IPS DF 4.7 (cell line): Measurements from ENCODE around the gene PRDM11.
"Not testable (repeated sequence)": the region's sequence is repeated elsewhere in the genome, so short reads cannot be mapped to it uniquely, and the experiment has no call there.

Source experiments
- DNase-seq: peaks from one replicate; pipeline ENCODE4 v3.0.0-alpha.2; 2013; ENCODE audit warnings: low spot score; ENCODE audit errors: extremely low read depth

Gene PRDM11

GRCh38 chr11:45232341-45233080, 86.1 kb downstream of the PRDM11 start:
- no peak for DNase-seq

GRCh38 chr11:45233121-45233803, 86.8 kb downstream of the PRDM11 start:
- no peak for DNase-seq

GRCh38 chr11:45233804-45234170, 87.3 kb downstream of the PRDM11 start:
- no peak for DNase-seq

- no peak for DNase-seq
Measured at GRCh38 chr11:45234306-45235006, 88.0 kb downstream of the PRDM11 start.

DNA sequence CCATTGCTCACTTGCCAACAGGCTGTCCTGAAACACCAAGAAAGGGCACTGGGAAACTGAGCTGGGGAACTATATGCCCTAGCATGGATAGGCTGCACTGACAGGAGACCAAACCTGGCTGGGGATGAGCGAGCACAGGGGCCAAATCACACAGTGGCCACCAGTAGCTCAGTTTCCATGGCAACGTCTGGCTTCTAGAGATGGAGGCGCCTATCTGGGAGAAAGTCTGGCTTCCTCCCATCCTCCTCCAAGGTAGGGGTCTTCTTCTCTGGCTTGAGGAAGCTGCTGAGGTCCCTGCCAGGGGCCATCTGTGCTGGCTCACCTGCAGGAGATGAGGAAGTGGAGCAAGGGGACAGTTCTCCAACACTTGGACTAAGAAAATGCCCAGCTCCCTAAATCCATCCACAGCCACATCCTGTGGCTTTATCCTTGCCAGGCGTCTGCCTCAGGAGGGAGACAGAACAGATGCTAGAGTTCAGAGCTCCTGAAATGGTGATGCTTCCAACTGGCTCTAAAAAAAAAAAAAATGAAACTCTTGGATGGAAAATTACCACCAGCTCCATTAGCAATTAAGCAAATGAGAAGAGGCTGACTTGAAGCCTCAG, 91.4 kb downstream of the PRDM11 start:
- DNase-seq, result no peak

DNA sequence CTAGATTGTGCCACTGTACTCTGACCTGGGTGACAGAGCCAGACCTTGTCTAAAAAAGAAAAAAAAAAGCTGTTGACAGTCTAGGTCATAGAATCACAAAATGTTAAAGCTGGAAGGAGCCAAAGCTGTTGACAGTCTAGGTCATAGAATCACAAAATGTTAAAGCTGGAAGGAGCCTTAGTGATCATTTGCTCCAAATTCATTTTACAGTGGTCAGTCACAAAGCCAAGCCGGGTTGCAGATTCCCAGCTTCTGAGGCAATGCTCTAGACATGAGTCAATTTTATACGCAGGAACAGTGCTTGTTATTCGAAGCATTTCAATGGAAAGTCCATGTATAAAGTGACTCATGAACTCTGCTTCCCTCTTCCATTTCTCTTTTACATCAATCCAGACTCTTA, 92.3 kb downstream of the PRDM11 start:
- DNase-seq, result no peak

- no peak for DNase-seq
Measured at GRCh38 chr11:45239733-45240132, 93.3 kb downstream of the PRDM11 start.

DNA sequence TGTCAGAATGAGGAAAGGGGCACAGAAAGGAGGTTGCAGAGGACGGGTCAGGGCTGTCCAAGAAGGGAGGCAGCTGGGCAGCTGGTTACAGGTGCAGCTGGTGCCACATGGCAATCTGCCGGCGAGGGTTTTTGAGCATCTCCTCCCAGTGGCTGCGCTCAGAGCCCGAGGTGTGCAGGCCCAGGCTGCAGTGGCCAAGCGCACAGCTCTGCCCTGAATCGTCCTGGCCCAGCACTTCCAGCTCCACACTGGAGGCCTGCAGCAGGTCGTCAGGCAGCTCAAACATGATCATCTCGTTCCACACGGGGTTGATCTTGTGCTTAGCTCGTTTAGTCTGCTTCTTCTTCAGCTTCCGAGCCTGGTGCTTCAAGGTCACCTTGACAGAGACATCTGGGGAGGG, 97.5 kb downstream of the PRDM11 start:
- DNase-seq, result no peak

- no peak for DNase-seq
Measured at GRCh38 chr11:45245218-45246045, 99.0 kb downstream of the PRDM11 start.

DNA sequence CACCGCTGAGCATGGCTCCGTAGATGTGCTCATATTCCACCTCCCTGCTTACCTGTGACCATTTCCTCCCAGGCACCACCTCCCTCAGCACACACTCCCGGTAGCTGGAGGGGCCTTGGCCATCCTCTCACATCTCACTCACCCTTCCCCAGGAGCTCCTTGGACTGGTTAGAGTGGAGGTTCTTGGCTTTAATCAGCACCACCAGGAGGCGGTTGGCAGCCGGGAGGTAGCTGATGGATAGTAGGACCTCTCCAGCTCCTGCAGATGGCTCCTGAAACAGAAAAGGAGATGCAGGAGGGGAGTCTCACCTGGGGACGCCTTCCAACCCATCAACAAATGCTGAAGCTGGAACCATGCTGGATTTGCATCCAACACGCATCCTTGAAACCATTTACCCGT, 99.8 kb downstream of the PRDM11 start:
- no peak for DNase-seq

GRCh38 chr11:45247433-45247832, 101.0 kb downstream of the PRDM11 start:
- no peak for DNase-seq

- no peak for DNase-seq
Measured at GRCh38 chr11:45248501-45249011, 102.1 kb downstream of the PRDM11 start.

- DNase-seq, result not testable (repeated sequence)
Measured at GRCh38 chr11:45249372-45249771, 102.9 kb downstream of the PRDM11 start.

DNA sequence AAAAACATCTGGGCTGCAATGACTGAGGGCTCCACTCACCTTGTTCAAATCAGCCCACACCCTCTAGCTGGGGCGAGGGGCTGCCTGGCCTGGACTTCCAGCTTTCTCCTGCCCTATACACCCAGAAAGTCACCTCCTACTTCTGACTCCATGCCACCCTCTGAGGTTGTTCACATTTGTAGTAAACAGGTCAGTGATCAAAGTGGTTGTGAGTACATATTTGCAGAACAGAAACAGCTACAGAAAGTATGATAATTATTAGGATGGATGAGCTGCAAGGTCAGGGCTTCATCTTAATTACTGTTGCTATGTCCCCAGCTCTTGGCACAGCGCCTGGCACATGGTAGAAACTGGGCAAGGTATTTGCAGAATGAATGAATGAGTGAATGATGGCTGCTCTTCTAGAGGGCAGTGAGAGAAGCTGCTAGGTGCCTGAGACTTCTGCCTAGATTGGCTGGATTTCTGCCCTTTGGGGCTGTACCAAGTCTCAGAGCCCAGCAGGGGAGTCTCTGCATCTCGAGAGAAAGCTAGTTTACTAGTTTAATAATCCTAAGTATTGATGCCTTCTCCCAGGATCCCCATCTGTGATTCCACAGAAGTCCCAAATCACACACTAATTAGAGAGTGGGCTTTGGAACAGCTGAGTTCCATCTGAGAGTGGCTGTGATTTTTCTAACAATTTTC, 103.7 kb downstream of the PRDM11 start:
- no peak for DNase-seq

GRCh38 chr11:45252134-45252856, 105.9 kb downstream of the PRDM11 start:
- DNase-seq, result peak; percentile 56

GRCh38 chr11:45252877-45253276, 106.4 kb downstream of the PRDM11 start:
- no peak for DNase-seq

DNA sequence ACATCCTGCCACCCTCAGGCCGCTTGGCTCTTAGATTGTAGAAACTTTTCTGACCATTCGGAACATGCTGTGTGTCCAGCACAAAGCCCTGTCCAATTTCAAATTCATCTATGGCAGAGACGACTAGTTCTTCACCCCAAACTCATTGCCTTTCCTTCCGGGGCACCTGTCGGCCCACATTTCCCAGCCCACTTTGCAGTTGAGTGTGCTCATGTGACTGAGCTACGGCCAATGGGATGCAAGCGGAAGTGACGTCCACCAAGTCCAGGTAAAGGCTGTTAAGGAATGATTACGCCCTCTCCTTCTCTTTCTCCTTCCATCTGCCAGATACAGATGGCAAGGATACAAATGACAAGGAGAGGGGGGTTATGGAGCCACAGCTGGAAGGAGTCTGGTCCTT, 107.2 kb downstream of the PRDM11 start:
- DNase-seq, result no peak

- no peak for DNase-seq
Measured at GRCh38 chr11:45254070-45254469, 107.6 kb downstream of the PRDM11 start.

- no peak for DNase-seq
Measured at GRCh38 chr11:45258982-45259530, 112.6 kb downstream of the PRDM11 start.
